Measurements from ENCODE around the gene CHRNA1. TPM values are rescaled to one million over a fixed set of nuclear protein-coding genes. Genes with fewer than 3 reads are reported as not detected.

Gene CHRNA1
- total and polyA plus RNA-seq, 12 donors, result 0.37 TPM; not detected in 11

- intact Hi-C loops (cut with DNase I), result no loop called here
Measured at GRCh38 chr2:174717916-174718315, 46.4 kb downstream of the CHRNA1 start.

GRCh38 chr2:174717273-174717672, 47.0 kb downstream of the CHRNA1 start:
- no peak for DNase-seq
- Histone ChIP-seq H3K9me3 (replicated peaks in 1 of 3) (no peaks in the 10 kb centered on the region), H3K36me3 (replicated peaks in 1 of 2) (no peaks in the 10 kb centered on the region), H3K4me3 (no peak overlapping the region), H3K27me3 (no peaks in the 10 kb centered on the region), H3K4me1 (replicated peaks in 1 of 2) (no peaks in the 10 kb centered on the region), H3K27ac (no peak overlapping the region)
- TF ChIP-seq CTCF (IDR thresholded peaks at IDR 0.05) (no peak), POLR2A (IDR thresholded peaks at IDR 0.05) (no peak)
- 78 to 89% (median 87%) methylated on average over 6 of the region's 6 CpGs for WGBS, 4 donors
- intact Hi-C loops (cut with DNase I), result no loop called here

More at GRCh38 chr2:174717916-174718315, 46.4 kb downstream of the CHRNA1 start:
- TF ChIP-seq POLR2A (IDR thresholded peaks at IDR 0.05) (no peak), CTCF (IDR thresholded peaks at IDR 0.05) (no peak)
- Histone ChIP-seq H3K4me3 (no peak overlapping the region), H3K4me1 (replicated peaks in 1 of 2) (no peaks in the 10 kb centered on the region), H3K36me3 (replicated peaks in 1 of 2) (no peaks in the 10 kb centered on the region), H3K27ac (no peak overlapping the region), H3K9me3 (replicated peaks in 1 of 3) (no peaks in the 10 kb centered on the region), H3K27me3 (no peaks in the 10 kb centered on the region)
- WGBS, 4 donors, result 88 to 100% (median 94%) methylated on average over 1 to 3 of the region's 3 CpGs
- DNase-seq, result no peak

GRCh38 chr2:174716785-174717184, 47.5 kb downstream of the CHRNA1 start:
- TF ChIP-seq POLR2A (IDR thresholded peaks at IDR 0.05) (no peak), CTCF (IDR thresholded peaks at IDR 0.05) (no peak)
- WGBS, 4 donors, result 22 to 61% (median 58%) methylated on average over 1 to 3 of the region's 3 CpGs
- Histone ChIP-seq H3K4me1 (replicated peaks in 1 of 2) (no peaks in the 10 kb centered on the region), H3K9me3 (replicated peaks in 1 of 3) (no peaks in the 10 kb centered on the region), H3K36me3 (replicated peaks in 1 of 2) (no peaks in the 10 kb centered on the region), H3K27ac (no peak overlapping the region), H3K4me3 (no peak overlapping the region), H3K27me3 (no peaks in the 10 kb centered on the region)
- intact Hi-C loops (cut with DNase I), result no loop called here
- DNase-seq, result no peak

GRCh38 chr2:174713686-174714085, 50.6 kb downstream of the CHRNA1 start:
- no peaks in the 10 kb centered on the region for H3K27me3 ChIP-seq
- H3K4me1 ChIP-seq (replicated peaks in 1 of 2), result no peaks in the 10 kb centered on the region
- intact Hi-C loops (cut with DNase I), result no loop called here
- H3K27ac ChIP-seq, result no peak overlapping the region
- no peaks in the 10 kb centered on the region for H3K9me3 ChIP-seq (replicated peaks in 1 of 3)
- TF ChIP-seq POLR2A (IDR thresholded peaks at IDR 0.05) (no peak), CTCF (IDR thresholded peaks at IDR 0.05) (no peak)
- no peak overlapping the region for H3K4me3 ChIP-seq
- 94 to 99% (median 95%) methylated on average over 2 of the region's 2 CpGs for WGBS, 4 donors
- no peaks in the 10 kb centered on the region for H3K36me3 ChIP-seq (replicated peaks in 1 of 2)
- no peak for DNase-seq

Measured in adrenal gland (tissue), 12 donors.